ENCODE data around the gene ST7.

ST7 gene

DNA sequence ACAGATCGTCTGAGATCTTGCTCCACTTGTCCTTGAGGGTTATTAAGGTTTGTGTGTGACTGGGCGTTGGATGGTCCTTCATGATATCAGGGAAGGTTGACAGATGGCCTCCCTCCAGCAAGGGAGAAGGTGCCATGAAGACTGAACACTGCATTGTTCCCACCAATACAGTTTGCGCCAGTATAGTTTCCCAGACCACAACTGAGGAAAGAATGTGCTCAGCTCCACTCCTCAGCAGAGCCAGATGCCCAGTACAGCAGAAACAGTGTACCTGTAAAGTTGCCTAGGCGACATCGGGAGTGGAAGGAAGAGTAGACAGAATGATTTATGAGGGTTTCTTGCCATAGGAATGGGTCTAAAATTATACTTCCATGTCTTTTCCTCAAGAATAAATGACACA is 137.5 kb downstream of the ST7 start:
- Histone ChIP-seq H3K36me3 (replicated peaks) (no peaks in the 10 kb centered on the region), H3K27me3 (ENCODE audit: low read depth) (no peaks in the 10 kb centered on the region), H3K9me3 (no peaks in the 10 kb centered on the region), H3K4me3 (no peak overlapping the region), H3K4me1 (no peaks in the 10 kb centered on the region)
- no peak for DNase-seq (ENCODE audit: low spot score in 2 of 2)
- in situ Hi-C loops (cut with MboI; ENCODE audit: low sequenced_read_pairs): no loop called here

DNA sequence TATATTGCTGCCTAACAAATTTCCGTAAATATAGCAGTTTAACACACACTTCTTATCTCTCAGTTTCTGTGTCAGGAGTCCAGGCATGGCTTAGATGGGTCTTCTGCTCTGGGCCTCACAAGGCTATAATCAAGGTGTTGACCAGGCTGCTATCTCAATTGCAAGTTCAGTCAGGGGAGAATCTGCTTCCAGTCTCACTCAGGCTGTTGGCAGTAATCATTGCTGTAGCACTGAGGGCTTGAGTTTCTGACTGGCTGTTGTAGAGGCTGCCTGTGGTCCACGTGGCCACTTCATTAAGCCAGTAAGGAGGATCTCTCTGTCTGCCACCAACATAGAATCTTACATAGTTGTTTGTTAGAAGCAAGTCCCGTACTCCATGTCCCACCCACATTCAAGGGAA is 138.4 kb downstream of the ST7 start:
- no peaks in the 10 kb centered on the region for H3K4me1 ChIP-seq
- DNase-seq (ENCODE audit: low spot score in 2 of 2): no peak
- in situ Hi-C loops (cut with MboI; ENCODE audit: low sequenced_read_pairs): no loop called here
- H3K27me3 ChIP-seq (ENCODE audit: low read depth): no peaks in the 10 kb centered on the region
- no peaks in the 10 kb centered on the region for H3K36me3 ChIP-seq (replicated peaks)
- no peaks in the 10 kb centered on the region for H3K9me3 ChIP-seq
- no peak overlapping the region for H3K4me3 ChIP-seq

GRCh38 chr7:117092785-117093184 is 139.5 kb downstream of the ST7 start:
- Histone ChIP-seq H3K36me3 (replicated peaks) (no peaks in the 10 kb centered on the region), H3K4me1 (no peaks in the 10 kb centered on the region), H3K4me3 (no peak overlapping the region), H3K9me3 (no peaks in the 10 kb centered on the region), H3K27me3 (ENCODE audit: low read depth) (no peaks in the 10 kb centered on the region)
- DNase-seq (ENCODE audit: low spot score in 2 of 2): no peak
- in situ Hi-C loops (cut with MboI; ENCODE audit: low sequenced_read_pairs): no loop called here

DNA sequence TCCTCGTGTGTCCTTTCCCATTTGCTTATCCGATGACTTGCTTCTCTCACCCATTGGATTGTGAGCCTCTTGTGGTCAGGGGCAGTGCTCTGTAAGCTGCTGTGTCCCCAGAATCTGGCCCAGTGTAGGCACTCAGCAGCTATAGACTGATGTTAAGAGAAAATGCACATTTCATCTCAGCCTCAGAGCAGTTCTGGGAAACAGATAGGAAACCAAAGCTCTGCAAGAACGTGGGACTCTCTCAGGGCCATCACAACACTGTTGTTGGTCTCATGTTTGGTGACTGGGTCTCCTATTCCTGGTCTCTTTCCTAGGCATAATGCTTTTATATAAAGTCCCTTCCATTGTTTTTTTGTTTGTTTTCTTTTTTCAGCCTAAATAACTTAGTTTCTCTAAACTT is 141.2 kb downstream of the ST7 start:
- no peaks in the 10 kb centered on the region for H3K36me3 ChIP-seq (replicated peaks)
- DNase-seq (ENCODE audit: low spot score in 2 of 2): no peak
- H3K4me3 ChIP-seq: no peak overlapping the region
- H3K27me3 ChIP-seq (ENCODE audit: low read depth): no peaks in the 10 kb centered on the region
- H3K9me3 ChIP-seq: no peaks in the 10 kb centered on the region
- no peaks in the 10 kb centered on the region for H3K4me1 ChIP-seq
- in situ Hi-C loops (cut with MboI; ENCODE audit: low sequenced_read_pairs): no loop called here

DNA sequence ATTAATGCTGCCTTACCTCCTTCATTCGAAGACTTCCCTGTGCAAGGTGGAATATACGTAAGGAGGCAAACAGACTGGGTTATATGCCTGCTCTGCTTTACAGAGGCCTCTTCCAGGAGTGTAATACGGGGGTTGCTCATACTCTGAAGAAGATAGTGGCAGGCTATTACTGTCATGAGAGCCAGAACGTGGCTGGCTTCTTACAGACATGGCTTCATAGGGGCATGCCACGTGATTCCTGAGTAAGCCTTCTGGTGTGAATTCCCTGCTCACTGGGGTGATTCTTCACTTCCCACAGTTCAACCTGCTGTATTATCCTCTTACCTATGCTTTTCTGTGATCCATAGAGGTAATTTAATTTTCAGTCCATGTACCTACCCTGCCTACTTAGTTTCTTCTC is 141.8 kb downstream of the ST7 start:
- Histone ChIP-seq H3K27me3 (ENCODE audit: low read depth) (no peaks in the 10 kb centered on the region), H3K4me1 (no peaks in the 10 kb centered on the region), H3K4me3 (no peak overlapping the region), H3K9me3 (no peaks in the 10 kb centered on the region), H3K36me3 (replicated peaks) (no peaks in the 10 kb centered on the region)
- in situ Hi-C loops (cut with MboI; ENCODE audit: low sequenced_read_pairs): no loop called here
- no peak for DNase-seq (ENCODE audit: low spot score in 2 of 2)

- in situ Hi-C loops (cut with MboI; ENCODE audit: low sequenced_read_pairs): no loop called here
- Histone ChIP-seq H3K4me1 (no peaks in the 10 kb centered on the region), H3K27me3 (ENCODE audit: low read depth) (no peaks in the 10 kb centered on the region), H3K9me3 (no peaks in the 10 kb centered on the region), H3K36me3 (replicated peaks) (no peaks in the 10 kb centered on the region), H3K4me3 (no peak overlapping the region)
- no peak for DNase-seq (ENCODE audit: low spot score in 2 of 2)
Measured at GRCh38 chr7:117096330-117096729, 143.0 kb downstream of the ST7 start.

- DNase-seq (ENCODE audit: low spot score in 2 of 2): no peak
- H3K4me3 ChIP-seq: no peak overlapping the region
Measured at GRCh38 chr7:117096942-117097341, 143.6 kb downstream of the ST7 start.

DNA sequence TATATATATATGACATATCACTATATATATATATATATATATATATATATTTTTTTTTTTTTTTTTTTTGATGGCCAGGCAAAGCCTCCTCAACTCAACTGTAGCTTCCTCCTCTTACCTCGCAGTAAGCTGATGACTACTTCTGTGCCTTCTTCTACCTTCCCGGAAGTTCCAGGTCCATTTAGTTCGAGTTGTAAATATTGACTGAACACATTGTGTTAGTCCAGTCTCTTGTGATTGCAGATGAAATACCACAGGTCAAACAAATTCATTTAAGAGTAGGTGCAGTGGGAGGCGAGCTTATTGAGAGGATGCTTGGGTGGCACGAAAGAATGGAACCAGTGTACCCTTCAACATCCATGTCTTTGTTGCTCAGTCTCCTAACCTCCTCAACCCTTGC is 144.6 kb downstream of the ST7 start:
- in situ Hi-C loops (cut with MboI; ENCODE audit: low sequenced_read_pairs): no loop called here
- DNase-seq (ENCODE audit: low spot score in 2 of 2): no peak
- no peaks in the 10 kb centered on the region for H3K27me3 ChIP-seq (ENCODE audit: low read depth)
- no peaks in the 10 kb centered on the region for H3K36me3 ChIP-seq (replicated peaks)
- H3K4me1 ChIP-seq: no peaks in the 10 kb centered on the region
- H3K4me3 ChIP-seq: no peak overlapping the region
- no peaks in the 10 kb centered on the region for H3K9me3 ChIP-seq

More at GRCh38 chr7:117096942-117097341, 143.6 kb downstream of the ST7 start:
- H3K9me3 ChIP-seq: no peaks in the 10 kb centered on the region
- no peaks in the 10 kb centered on the region for H3K27me3 ChIP-seq (ENCODE audit: low read depth)
- H3K4me1 ChIP-seq: no peaks in the 10 kb centered on the region
- in situ Hi-C loops (cut with MboI; ENCODE audit: low sequenced_read_pairs): no loop called here
- H3K36me3 ChIP-seq (replicated peaks): no peaks in the 10 kb centered on the region

GRCh38 chr7:117098457-117098856 is 145.2 kb downstream of the ST7 start:
- Histone ChIP-seq H3K36me3 (replicated peaks) (no peaks in the 10 kb centered on the region; the same call in 1 of the 2 replicates), H3K9me3 (no peaks in the 10 kb centered on the region), H3K4me1 (no peaks in the 10 kb centered on the region), H3K27me3 (ENCODE audit: low read depth) (no peaks in the 10 kb centered on the region), H3K4me3 (no peak overlapping the region)
- in situ Hi-C loops (cut with MboI; ENCODE audit: low sequenced_read_pairs): no loop called here
- no peak for DNase-seq (ENCODE audit: low spot score in 2 of 2)

DNA sequence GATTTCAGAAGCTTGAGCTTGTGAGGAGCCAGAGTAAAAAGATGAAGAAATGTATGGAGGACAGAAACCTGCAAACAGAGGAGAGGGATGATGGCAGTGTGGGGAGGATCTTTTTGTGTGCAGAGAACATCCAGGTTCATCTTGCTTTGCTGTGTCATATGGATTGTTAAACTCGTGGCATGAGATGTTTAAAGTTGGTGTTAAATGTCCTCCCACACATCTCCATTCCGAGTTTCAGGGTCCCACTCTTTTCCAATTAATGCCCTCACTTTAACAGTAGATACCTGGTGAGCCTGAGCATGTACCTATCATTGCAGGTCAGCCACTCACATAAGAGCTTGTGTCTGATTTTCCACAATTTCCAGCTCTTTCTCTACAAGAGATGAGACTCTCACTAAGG is 147.7 kb downstream of the ST7 start:
- H3K27me3 ChIP-seq (ENCODE audit: low read depth): no peaks in the 10 kb centered on the region
- H3K9me3 ChIP-seq: no peaks in the 10 kb centered on the region
- H3K4me3 ChIP-seq: no peak overlapping the region
- no peaks in the 10 kb centered on the region; the same call in 1 of the 2 replicates for H3K36me3 ChIP-seq (replicated peaks)
- in situ Hi-C loops (cut with MboI; ENCODE audit: low sequenced_read_pairs): no loop called here
- H3K4me1 ChIP-seq: no peaks in the 10 kb centered on the region
- DNase-seq (ENCODE audit: low spot score in 2 of 2): no peak

DNA sequence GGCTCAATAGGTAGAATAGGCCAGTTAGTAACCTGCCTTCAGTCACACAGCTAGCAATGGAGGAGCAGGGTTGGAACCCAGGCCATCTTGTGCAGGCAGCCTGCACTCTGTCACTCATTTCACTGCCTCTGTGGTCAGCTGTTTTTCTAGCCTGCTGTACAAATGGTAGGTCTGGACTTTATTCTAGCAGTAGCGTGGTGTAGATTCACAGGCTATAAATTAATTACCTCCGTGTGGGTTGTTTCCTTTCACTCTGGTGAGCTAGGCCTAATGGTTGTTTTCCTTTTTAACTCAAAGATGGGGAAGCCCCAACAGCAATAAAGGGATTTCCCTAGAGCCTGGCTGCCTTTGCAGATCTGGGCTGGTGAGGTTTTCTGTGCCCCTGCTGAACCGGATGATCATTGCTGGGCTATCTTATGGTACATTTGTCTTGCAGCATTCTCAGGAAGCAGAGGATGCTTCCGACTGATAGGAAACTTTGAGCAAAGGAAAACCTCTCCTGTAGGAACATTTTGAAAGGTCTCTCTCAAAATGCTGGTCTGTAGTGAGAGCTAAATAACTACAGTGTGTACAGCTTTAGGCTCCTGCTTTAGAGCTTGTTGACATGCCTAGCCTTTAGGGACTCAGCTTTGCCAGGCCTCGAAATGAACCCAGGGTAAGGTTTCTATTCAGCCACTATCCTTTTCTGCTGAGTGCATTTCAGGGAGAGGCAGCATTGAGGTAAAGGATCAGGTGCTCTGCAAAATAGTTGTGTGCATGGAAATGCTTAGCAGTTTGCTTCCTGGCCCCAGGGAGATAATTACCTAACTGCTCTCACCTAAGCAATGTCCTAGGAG is 157.4 kb downstream of the ST7 start:
- Histone ChIP-seq H3K4me3 (no peak overlapping the region), H3K27me3 (ENCODE audit: low read depth) (no peaks in the 10 kb centered on the region), H3K4me1 (no peaks in the 10 kb centered on the region), H3K9me3 (no peaks in the 10 kb centered on the region), H3K36me3 (replicated peaks) (no peaks in the 10 kb centered on the region)
- DNase-seq (ENCODE audit: low spot score in 2 of 2): no peak
- in situ Hi-C loops (cut with MboI; ENCODE audit: low sequenced_read_pairs): loop anchor here (10.0 kb wide), 2 partner anchors 116 to 176 kb away; no protein-coding TSS in a partner anchor

DNA sequence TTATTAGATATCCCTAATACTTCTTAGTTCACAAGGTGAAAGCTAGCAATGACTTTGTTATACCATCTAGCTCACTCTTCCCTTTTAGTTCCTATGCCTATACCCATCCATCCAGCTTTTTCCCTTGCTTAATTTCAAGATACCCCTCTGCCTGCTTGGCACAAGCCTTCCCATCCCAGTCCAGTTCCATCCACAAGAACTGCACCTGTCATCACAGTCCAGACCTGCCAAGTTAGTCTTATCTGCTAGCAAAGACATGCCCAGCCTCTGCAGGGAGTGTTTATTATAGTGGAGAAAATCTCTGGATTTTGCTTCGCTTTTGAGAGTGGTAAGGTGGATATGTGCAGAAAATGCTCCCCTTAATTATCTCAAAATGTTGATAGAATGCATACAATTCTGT is 158.2 kb downstream of the ST7 start:
- Histone ChIP-seq H3K4me1 (no peaks in the 10 kb centered on the region), H3K27me3 (ENCODE audit: low read depth) (no peaks in the 10 kb centered on the region), H3K9me3 (no peaks in the 10 kb centered on the region), H3K36me3 (replicated peaks) (no peaks in the 10 kb centered on the region), H3K4me3 (no peak overlapping the region)
- DNase-seq (ENCODE audit: low spot score in 2 of 2): no peak
- in situ Hi-C loops (cut with MboI; ENCODE audit: low sequenced_read_pairs): loop anchor here (10.0 kb wide), 2 partner anchors 117 to 177 kb away; no protein-coding TSS in a partner anchor

GRCh38 chr7:117112640-117113039 is 159.3 kb downstream of the ST7 start:
- DNase-seq (ENCODE audit: low spot score in 2 of 2): no peak
- H3K36me3 ChIP-seq (replicated peaks): no peaks in the 10 kb centered on the region
- in situ Hi-C loops (cut with MboI; ENCODE audit: low sequenced_read_pairs): loop anchor here (10.0 kb wide), 2 partner anchors 118 to 178 kb away; no protein-coding TSS in a partner anchor
- no peaks in the 10 kb centered on the region for H3K27me3 ChIP-seq (ENCODE audit: low read depth)
- no peaks in the 10 kb centered on the region for H3K4me1 ChIP-seq
- H3K9me3 ChIP-seq: no peaks in the 10 kb centered on the region
- no peak overlapping the region for H3K4me3 ChIP-seq

- H3K4me3 ChIP-seq: no peak overlapping the region
- H3K36me3 ChIP-seq (replicated peaks): no peaks in the 10 kb centered on the region
- no peak for DNase-seq (ENCODE audit: low spot score in 2 of 2)
- no peaks in the 10 kb centered on the region for H3K9me3 ChIP-seq
- no peaks in the 10 kb centered on the region for H3K4me1 ChIP-seq
- in situ Hi-C loops (cut with MboI; ENCODE audit: low sequenced_read_pairs): loop anchor here (10.0 kb wide), 2 partner anchors 119 to 179 kb away; no protein-coding TSS in a partner anchor
- no peaks in the 10 kb centered on the region for H3K27me3 ChIP-seq (ENCODE audit: low read depth)
Measured at GRCh38 chr7:117113871-117114270, 160.6 kb downstream of the ST7 start.
